HepG2 (cell line): ENCODE data around the gene RSAD1. TPM values are rescaled to one million over a fixed set of nuclear protein-coding genes. Genes with fewer than 3 reads are reported as not detected.

ENCODE experiments used
- ATAC-seq: fragments of 200-7000 bp; cut with Tn5 transposase; 3 replicates; pipeline ENCODE4 v1.9.1; 2020; ENCODE audit warnings: mild to moderate bottlenecking, moderate library complexity
- BruUV-seq: library from RNA; stranded (reverse); fragments of 400-500 nt; replicated peaks from 2 replicates; lab custom pipeline; 2021; lab: Mats Ljungman, UMichigan
- CTCF ChIA-PET: fragments of 300-600 bp; formaldehyde crosslinking; extraction: SDS; loops from one replicate; lab custom pipeline; 2021; ENCODE audit warnings: low total read pairs, inconsistent platforms, low intra/inter-chr PET ratio; lab: Yijun Ruan, JAX
- POLR2A ChIA-PET: fragments of 350-600 bp; sonication (Branson Sonifier 250); formaldehyde crosslinking; loops from one replicate; lab custom pipeline; 2020; ENCODE audit warnings: antibody characterized with exemption, inconsistent platforms; lab: Yijun Ruan, JAX
- DNase-seq: peaks from one replicate; pipeline ENCODE4 v3.0.0-alpha.2; 2015; ENCODE audit warnings: low spot score
- FAIRE-seq: peaks from 3 replicates; lab custom pipeline; 2011; peaks lifted over from hg19 to GRCh38; lab: Jason Lieb, UNC
- H2AFZ ChIP-seq: one replicate; pipeline ENCODE4 v1.6.1; 2011; ENCODE audit warnings: low read length, inconsistent platforms
- H3K27ac ChIP-seq: fragments of 300-600 bp; 3 replicates; pipeline ENCODE4 v1.8.0; 2011; ENCODE audit warnings: mixed run types, mild to moderate bottlenecking, mixed read lengths, low read length, inconsistent platforms; ENCODE audit not compliant: insufficient read depth; ENCODE audit errors: extremely low read length
- H3K27me3 ChIP-seq, 2 experiments: fragments of 200-600 bp in 1 of 2; 2 replicates in 1 of 2; 3 replicates in 1 of 2; pipeline versions ENCODE4 v1.6.0 to v1.8.0; 2011; ENCODE audit warnings: low read length in 2 of 2, mild to moderate bottlenecking in 2 of 2, moderate library complexity in 2 of 2, inconsistent platforms in 1 of 2; ENCODE audit not compliant: insufficient read depth in 2 of 2, control insufficient read depth in 1 of 2
- H3K36me3 ChIP-seq, 2 experiments: fragments of 200-600 bp in 1 of 2; replicated peaks in 1 of 2; 2 replicates in 1 of 2; 3 replicates in 1 of 2; pipeline versions ENCODE4 v1.5.1 to v1.8.0; 2011; ENCODE audit warnings: low read length in 2 of 2, inconsistent platforms in 1 of 2; ENCODE audit not compliant: insufficient read depth in 2 of 2, control insufficient read depth in 1 of 2
- H3K4me1 ChIP-seq: 2 replicates; pipeline ENCODE4 v1.5.1; 2012; ENCODE audit warnings: low read length, inconsistent platforms; ENCODE audit not compliant: insufficient read depth
- H3K4me2 ChIP-seq: 2 replicates; pipeline ENCODE4 v1.6.0; 2011; ENCODE audit warnings: low read depth, low read length, inconsistent platforms
- H3K4me3 ChIP-seq, 3 experiments: fragments of 200-600 bp in 1 of 3; sonication (generic), shearing (Covaris generic) in 1 of 3; replicated peaks in 1 of 3; 2 replicates each; pipeline ENCODE4 v1.5.1; 2011 to 2016; ENCODE audit warnings: low read length in 3 of 3, inconsistent platforms in 2 of 3, low read depth in 2 of 3, mild to moderate bottlenecking in 2 of 3, control low read depth in 1 of 3, mixed read lengths in 1 of 3; ENCODE audit not compliant: insufficient read depth in 1 of 3
- H3K79me2 ChIP-seq: one replicate; pipeline ENCODE4 v1.6.1; 2011; ENCODE audit warnings: low read length, inconsistent platforms; ENCODE audit not compliant: insufficient read depth
- H3K9ac ChIP-seq: 2 replicates; pipeline ENCODE4 v1.6.0; 2011; ENCODE audit warnings: mild to moderate bottlenecking, low read depth, low read length, inconsistent platforms; ENCODE audit not compliant: insufficient read depth
- H3K9me3 ChIP-seq: 2 replicates; pipeline ENCODE4 v1.5.1; 2012; ENCODE audit warnings: mild to moderate bottlenecking, low read length
- H4K20me1 ChIP-seq: 2 replicates; pipeline ENCODE4 v1.6.0; 2011; ENCODE audit warnings: inconsistent platforms, mild to moderate bottlenecking, low read length, moderate library complexity; ENCODE audit not compliant: insufficient read depth
- CAMTA2 ChIP-seq: sonication (generic); formaldehyde crosslinking; IDR thresholded peaks from 2 replicates; pipeline ENCODE4 v1.4.0; 2020; ENCODE audit warnings: mild to moderate bottlenecking, missing genetic modification reagents, borderline replicate concordance
- CCDC6 ChIP-seq: sonication (generic); formaldehyde crosslinking; IDR thresholded peaks from 2 replicates; pipeline ENCODE4 v1.8.1; 2022; ENCODE audit warnings: mild to moderate bottlenecking, missing genetic modification reagents, moderate library complexity
- DRAP1 ChIP-seq: IDR thresholded peaks from 2 replicates; pipeline ENCODE4 v1.6.1; 2016; ENCODE audit warnings: missing genetic modification reagents, missing compliant biosample characterization
- ETV5 ChIP-seq: IDR thresholded peaks from 2 replicates; pipeline ENCODE4 v1.6.1; 2018; ENCODE audit warnings: missing biosample characterization, missing genetic modification reagents, inconsistent platforms, borderline replicate concordance
- NFYC ChIP-seq: IDR thresholded peaks from 2 replicates; pipeline ENCODE4 v1.6.1; 2016; ENCODE audit warnings: missing genetic modification reagents, missing compliant biosample characterization
- NR0B2 ChIP-seq: sonication (generic); formaldehyde crosslinking; IDR thresholded peaks from 2 replicates; pipeline ENCODE4 v1.4.0; 2020; ENCODE audit warnings: mild to moderate bottlenecking, missing genetic modification reagents
- PHF20 ChIP-seq: sonication (generic); formaldehyde crosslinking; IDR thresholded peaks from 2 replicates; pipeline ENCODE4 v1.5.0; 2020; ENCODE audit warnings: mild to moderate bottlenecking, missing genetic modification reagents
- PHF8 ChIP-seq: sonication (generic); formaldehyde crosslinking; IDR thresholded peaks from 2 replicates; pipeline ENCODE4 v1.5.0; 2020; ENCODE audit warnings: missing genetic modification reagents
- SMAD3 ChIP-seq: sonication (generic); formaldehyde crosslinking; IDR thresholded peaks from 2 replicates; pipeline ENCODE4 v1.4.0; 2020; ENCODE audit warnings: missing genetic modification reagents
- SNAI1 ChIP-seq: sonication (generic); formaldehyde crosslinking; IDR thresholded peaks from 2 replicates; pipeline ENCODE4 v1.5.0; 2020; ENCODE audit warnings: mild to moderate bottlenecking, missing genetic modification reagents, borderline replicate concordance
- SNAPC4 ChIP-seq: sonication (generic); formaldehyde crosslinking; IDR thresholded peaks from 2 replicates; pipeline ENCODE4 v1.4.0; 2020; ENCODE audit warnings: mild to moderate bottlenecking, missing genetic modification reagents
- ZNF468 ChIP-seq: sonication (generic); formaldehyde crosslinking; IDR thresholded peaks from 2 replicates; pipeline ENCODE4 v1.8.0; 2022; ENCODE audit warnings: mild to moderate bottlenecking, moderate library complexity, missing genetic modification reagents
- ZNF550 ChIP-seq: sonication (generic); formaldehyde crosslinking; IDR thresholded peaks from 2 replicates; pipeline ENCODE4 v1.4.0; 2020; ENCODE audit warnings: mild to moderate bottlenecking, missing genetic modification reagents, borderline replicate concordance
- ZNF567 ChIP-seq: sonication (generic); formaldehyde crosslinking; IDR thresholded peaks from 2 replicates; pipeline ENCODE4 v1.8.1; 2023; ENCODE audit warnings: mild to moderate bottlenecking, missing genetic modification reagents, borderline replicate concordance
- ZNF775 ChIP-seq: sonication (generic); formaldehyde crosslinking; IDR thresholded peaks from 2 replicates; pipeline ENCODE4 v1.4.0; 2020; ENCODE audit warnings: missing genetic modification reagents, mild to moderate bottlenecking, moderate library complexity, borderline replicate concordance
- ZNF788 ChIP-seq: sonication (generic); formaldehyde crosslinking; IDR thresholded peaks from 2 replicates; pipeline ENCODE4 v1.5.0; 2020; ENCODE audit warnings: mild to moderate bottlenecking, missing genetic modification reagents, borderline replicate concordance
- ZNF816 ChIP-seq: sonication (generic); formaldehyde crosslinking; IDR thresholded peaks from 2 replicates; pipeline ENCODE4 v1.8.0; 2022; ENCODE audit warnings: missing genetic modification reagents, mild to moderate bottlenecking, borderline replicate concordance
- WGBS: methylation state at CpG from one replicate; pipeline ENCODE4 v1.1.6; 2017; ENCODE audit warnings: low lambda C conversion rate; 5-methylcytosine and 5-hydroxymethylcytosine counted together
- in situ Hi-C: cut with HindIII; loops from 2 replicates; pipeline ENCODE4 v1.10.0; 2017; ENCODE audit warnings: low pct_unique_long_range_greater_than_20kb; ENCODE audit not compliant: extremely low pct_ligation_motif_present
- intact Hi-C: fragments of 100-400 bp; cut with micrococcal nuclease; formaldehyde crosslinking; loops from one replicate; pipeline ENCODE4 v1.10.0; 2022; ENCODE audit not compliant: unreplicated experiment
- polyA plus RNA-seq, 8 experiments: library from polyadenylated mRNA; depleted of rRNA in 3 of 8; stranded (reverse) in 7 of 8; unstranded in 1 of 8; fragments of >200 nt; fragmentation: Illumina TruSeq in 4 of 8; extraction: Trizol in 4 of 8; gene quantifications; 2 replicates each; pipeline versions ENCODE4 v1.2.1 to v1.2.3, GENCODE V29; 2011 to 2016; ENCODE audit warnings: low read depth in 4 of 8, missing spikeins in 1 of 8, mixed read lengths in 1 of 8; ENCODE audit not compliant: insufficient read depth in 1 of 8
- total RNA-seq, 5 experiments: library from RNA; depleted of rRNA; stranded (reverse); fragments of >200 nt; fragmentation: Illumina TruSeq; extraction: Trizol; gene quantifications; 2 replicates each; pipeline ENCODE4 v1.2.3, GENCODE V29; 2016; ENCODE audit warnings: low read depth in 1 of 5

The RSAD1 gene
- total and polyA plus RNA-seq, 2 of the 13 experiments (the other 11 are each of a cell fraction or from before 2014, with no cell fraction given): 22.7 to 27.7 TPM

- no peaks in the 10 kb centered on the region for H3K9me3 ChIP-seq
- in situ Hi-C loops: no loop called here
- FAIRE-seq (peak; percentile 42), DNase-seq (peak; percentile 62), ATAC-seq (peak; percentile 41)
- H3K9ac ChIP-seq: peak overlapping the region; percentile 40; the same call in 1 of the 2 replicates
- BruUV-seq: no TSS peak
- peak overlapping the region; percentile 94 for H3K4me2 ChIP-seq
- no peak overlapping the region for H3K27ac ChIP-seq
- H3K4me1 ChIP-seq: peaks cover 54% of the 10 kb centered on the region
- no peaks in the 10 kb centered on the region for H3K27me3 ChIP-seq
- CTCF ChIA-PET: no interaction called here
- H3K36me3 ChIP-seq: no peaks in the 10 kb centered on the region
- POLR2A ChIA-PET: interaction anchor here (0.7 to 3.2 kb wide), 8 partner anchors 10 to 172 kb away, joined by 3 to 37 read pairs (median 6); partner anchors contain the start of genes EPN3 and XYLT2
- 39% methylated on average over 8 of the region's 8 CpGs for WGBS
- H4K20me1 ChIP-seq: no peaks in the 10 kb centered on the region
- intact Hi-C loops: no loop called here
- peak overlapping the region; percentile 68 for H2AFZ ChIP-seq
- H3K79me2 ChIP-seq: no peaks in the 10 kb centered on the region
- H3K4me3 ChIP-seq: peak overlapping the region; percentile 21 to 68 (median 40); a peak in 5 of 6 replicates
- TF ChIP-seq CAMTA2 (CRISPR knock-in tag) (0 out of 2 replicates have a peak, but pooled peaks have one; percentile 79), PHF20 (CRISPR knock-in tag) (0 out of 2 replicates have a peak, but pooled peaks have one; percentile 35), ZNF788 (CRISPR knock-in tag) (no peak), ETV5 (CRISPR knock-in tag) (no peak), NR0B2 (CRISPR knock-in tag) (0 out of 2 replicates have a peak, but pooled peaks have one; percentile 40), ZNF816 (no peak), CCDC6 (CRISPR knock-in tag) (peak; percentile 76; the same call in 1 of the 2 replicates), SMAD3 (CRISPR knock-in tag) (no peak), ZNF567 (CRISPR knock-in tag) (0 out of 2 replicates have a peak, but pooled peaks have one; percentile 69), ZNF775 (CRISPR knock-in tag) (0 out of 2 replicates have a peak, but pooled peaks have one; percentile 40), ZNF550 (CRISPR knock-in tag) (0 out of 2 replicates have a peak, but pooled peaks have one; percentile 53), SNAPC4 (CRISPR knock-in tag) (no peak), NFYC (peak; percentile 74), PHF8 (CRISPR knock-in tag) (peak; percentile 21; the same call in 1 of the 2 replicates), ZNF468 (CRISPR knock-in tag) (no peak), SNAI1 (CRISPR knock-in tag) (peak; percentile 49; the same call in 1 of the 2 replicates), DRAP1 (0 out of 2 replicates have a peak, but pooled peaks have one; percentile 30)
Observed at GRCh38 chr17:50517504-50518383, 39.1 kb downstream of the RSAD1 start.
